HEK293 (cell line): ENCODE data around the gene SAYSD1.

Experiments used
- FEZF1 ChIP-seq: fragments of 450-650 bp; formaldehyde crosslinking; IDR thresholded peaks from 2 replicates; pipeline ENCODE4 v1.5.1; 2016; ENCODE audit warnings: missing biosample characterization, missing genetic modification characterization
- GLIS1 ChIP-seq: fragments of 450-650 bp; formaldehyde crosslinking; IDR thresholded peaks from 2 replicates; pipeline ENCODE4 v1.5.1; 2016; ENCODE audit warnings: missing biosample characterization, missing genetic modification characterization
- KLF9 ChIP-seq: fragments of 450-650 bp; formaldehyde crosslinking; IDR thresholded peaks from 2 replicates; pipeline ENCODE4 v1.5.1; 2016; ENCODE audit warnings: missing biosample characterization, missing genetic modification characterization, low read depth
- SETDB1 ChIP-seq: IDR thresholded peaks from one replicate; pipeline ENCODE4 v1.6.1; 2017; ENCODE audit warnings: mild to moderate bottlenecking, low read length, moderate library complexity, mixed read lengths; ENCODE audit not compliant: insufficient read length
- WT1 ChIP-seq: fragments of 450-650 bp; formaldehyde crosslinking; IDR thresholded peaks from 2 replicates; pipeline ENCODE4 v1.5.1; 2016; ENCODE audit warnings: missing biosample characterization, missing genetic modification characterization
- ZBTB26 ChIP-seq: fragments of 450-650 bp; formaldehyde crosslinking; optimal IDR thresholded peaks from 2 replicates; pipeline ENCODE3; 2016; ENCODE audit warnings: missing biosample characterization, mild to moderate bottlenecking, missing genetic modification characterization
- ZBTB8A ChIP-seq: fragments of 450-650 bp; formaldehyde crosslinking; IDR thresholded peaks from 2 replicates; pipeline ENCODE4 v1.5.1; 2016; ENCODE audit warnings: missing biosample characterization, missing genetic modification characterization
- ZFHX2 ChIP-seq: fragments of 450-650 bp; formaldehyde crosslinking; conservative IDR thresholded peaks from 2 replicates; pipeline ENCODE4 v1.5.1; 2016; ENCODE audit warnings: missing biosample characterization, missing genetic modification characterization
- ZNF10 ChIP-seq: fragments of 450-650 bp; formaldehyde crosslinking; IDR thresholded peaks from 2 replicates; pipeline ENCODE4 v1.5.1; 2017; ENCODE audit warnings: missing biosample characterization, missing genetic modification characterization
- ZNF112 ChIP-seq: fragments of 450-650 bp; formaldehyde crosslinking; IDR thresholded peaks from 2 replicates; pipeline ENCODE4 v1.5.0; 2017; ENCODE audit warnings: missing biosample characterization, missing genetic modification characterization
- ZNF140 ChIP-seq: fragments of 450-650 bp; formaldehyde crosslinking; IDR thresholded peaks from 2 replicates; pipeline ENCODE4 v1.5.1; 2016; ENCODE audit warnings: missing biosample characterization, missing genetic modification characterization
- ZNF146 ChIP-seq: fragments of 450-650 bp; formaldehyde crosslinking; IDR thresholded peaks from 2 replicates; pipeline ENCODE4 v1.5.1; 2016; ENCODE audit warnings: missing biosample characterization, missing genetic modification characterization
- ZNF148 ChIP-seq: fragments of 450-650 bp; formaldehyde crosslinking; IDR thresholded peaks from 2 replicates; pipeline ENCODE4 v1.5.0; 2017; ENCODE audit warnings: missing biosample characterization, missing genetic modification characterization, borderline replicate concordance
- ZNF175 ChIP-seq: fragments of 450-650 bp; formaldehyde crosslinking; IDR thresholded peaks from 2 replicates; pipeline ENCODE4 v1.5.1; 2016; ENCODE audit warnings: missing biosample characterization, missing genetic modification characterization
- ZNF223 ChIP-seq: fragments of 450-650 bp; formaldehyde crosslinking; IDR thresholded peaks from 2 replicates; pipeline ENCODE4 v1.5.1; 2016; ENCODE audit warnings: missing biosample characterization, missing genetic modification characterization
- ZNF24 ChIP-seq: fragments of 450-650 bp; formaldehyde crosslinking; IDR thresholded peaks from 2 replicates; pipeline ENCODE4 v1.5.1; 2016; ENCODE audit warnings: missing biosample characterization, missing genetic modification characterization
- ZNF37A ChIP-seq: fragments of 450-650 bp; IDR thresholded peaks from 2 replicates; pipeline ENCODE4 v1.5.1; 2018; ENCODE audit warnings: missing biosample characterization, missing genetic modification characterization
- ZNF423 ChIP-seq: fragments of 450-650 bp; formaldehyde crosslinking; IDR thresholded peaks from 2 replicates; pipeline ENCODE4 v1.5.1; 2016; ENCODE audit warnings: missing biosample characterization, missing genetic modification characterization
- ZNF514 ChIP-seq: fragments of 450-650 bp; formaldehyde crosslinking; IDR thresholded peaks from 2 replicates; pipeline ENCODE4 v1.5.1; 2016; ENCODE audit warnings: missing biosample characterization, missing genetic modification characterization
- ZNF530 ChIP-seq: fragments of 450-650 bp; formaldehyde crosslinking; IDR thresholded peaks from 2 replicates; pipeline ENCODE4 v1.5.1; 2016; ENCODE audit warnings: low read depth, missing biosample characterization, missing genetic modification characterization
- ZNF548 ChIP-seq: fragments of 450-650 bp; formaldehyde crosslinking; IDR thresholded peaks from 2 replicates; pipeline ENCODE4 v1.5.1; 2016; ENCODE audit warnings: missing biosample characterization, missing genetic modification characterization
- ZNF571 ChIP-seq: fragments of 450-650 bp; formaldehyde crosslinking; IDR thresholded peaks from 2 replicates; pipeline ENCODE4 v1.5.0; 2017; ENCODE audit warnings: missing biosample characterization, missing genetic modification characterization
- ZNF624 ChIP-seq: fragments of 450-650 bp; formaldehyde crosslinking; IDR thresholded peaks from 2 replicates; pipeline ENCODE4 v1.5.1; 2017; ENCODE audit warnings: missing biosample characterization, missing genetic modification characterization
- ZNF654 ChIP-seq: fragments of 450-650 bp; formaldehyde crosslinking; IDR thresholded peaks from 2 replicates; pipeline ENCODE4 v1.5.1; 2016; ENCODE audit warnings: low read depth, missing biosample characterization, missing genetic modification characterization
- ZNF707 ChIP-seq: fragments of 450-650 bp; formaldehyde crosslinking; IDR thresholded peaks from 2 replicates; pipeline ENCODE4 v1.5.1; 2016; ENCODE audit warnings: missing biosample characterization, missing genetic modification characterization
- ZNF747 ChIP-seq: fragments of 450-650 bp; formaldehyde crosslinking; IDR thresholded peaks from 2 replicates; pipeline ENCODE4 v1.5.1; 2016; ENCODE audit warnings: missing biosample characterization, missing genetic modification characterization
- ZNF76 ChIP-seq: fragments of 450-650 bp; formaldehyde crosslinking; IDR thresholded peaks from 2 replicates; pipeline ENCODE4; 2016; ENCODE audit warnings: low read depth, missing biosample characterization, missing genetic modification characterization, borderline replicate concordance
- ZNF837 ChIP-seq: fragments of 450-650 bp; formaldehyde crosslinking; IDR thresholded peaks from 2 replicates; pipeline ENCODE4 v1.5.1; 2016; ENCODE audit warnings: missing biosample characterization, missing genetic modification characterization
- ZSCAN18 ChIP-seq: fragments of 450-650 bp; formaldehyde crosslinking; IDR thresholded peaks from 2 replicates; pipeline ENCODE4 v1.5.1; 2016; ENCODE audit warnings: missing biosample characterization, missing genetic modification characterization
- TF ChIP-seq, protein P1 (sequence below): fragments of 450-650 bp; formaldehyde crosslinking; IDR thresholded peaks from 2 replicates; pipeline ENCODE4 v1.5.1; 2016; ENCODE audit warnings: missing biosample characterization, missing genetic modification characterization, borderline replicate concordance
- TF ChIP-seq, protein P2 (sequence below): fragments of 450-650 bp; formaldehyde crosslinking; IDR thresholded peaks from 2 replicates; pipeline ENCODE4 v1.5.1; 2017; ENCODE audit warnings: missing biosample characterization, missing genetic modification characterization

The SAYSD1 gene

DNA sequence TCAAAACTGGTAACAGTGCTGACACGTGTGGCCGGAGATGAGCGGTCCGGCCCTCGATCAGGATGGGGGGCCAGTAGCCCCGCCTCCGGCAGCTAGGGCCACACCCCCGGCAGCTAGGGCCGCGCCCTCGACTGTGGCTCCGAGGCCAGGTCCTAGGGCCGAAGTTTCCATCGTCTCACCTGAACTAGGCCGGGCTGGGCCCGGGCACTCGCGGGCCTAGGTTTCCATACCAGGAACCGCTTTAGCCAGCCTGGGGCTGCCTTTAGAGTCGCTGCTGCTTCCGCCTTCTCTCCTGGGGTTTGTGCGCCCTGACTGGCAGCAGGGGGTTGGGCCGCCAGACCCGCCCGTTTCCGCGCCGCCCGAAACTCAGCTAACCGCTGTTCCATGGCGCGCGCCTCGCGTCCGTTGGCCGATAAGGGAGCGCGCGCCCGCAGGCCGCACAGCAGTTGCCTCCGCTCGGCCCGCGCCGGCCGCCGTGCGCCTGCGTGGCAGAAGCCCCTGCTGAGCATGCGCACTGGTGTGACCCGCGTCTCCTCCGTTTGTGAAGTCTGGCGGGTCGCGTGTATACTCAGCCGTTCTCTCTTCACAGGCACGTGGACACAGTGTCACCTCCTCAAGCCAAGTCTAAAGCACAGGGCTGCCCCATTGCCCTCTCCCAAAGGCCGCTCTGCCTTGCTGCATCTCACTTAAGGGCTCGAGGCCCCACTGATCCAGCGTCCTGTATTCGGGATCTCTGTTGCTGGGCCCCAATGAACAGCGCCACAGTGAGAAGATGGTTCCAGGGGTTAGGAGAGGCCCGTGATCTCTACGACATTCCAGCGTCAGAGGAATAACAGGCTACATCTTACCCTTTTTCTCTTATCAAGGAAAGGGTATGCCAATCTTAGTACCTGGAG lies at the start of gene SAYSD1 (continued):
- TF ChIP-seq ZNF140 (tag by site-specific recombination) (no peak), ZNF37A (tag by site-specific recombination) (no peak), ZNF175 (tag by site-specific recombination) (no peak), ZNF837 (tag by site-specific recombination) (no peak), ZNF146 (tag by site-specific recombination) (peak; percentile 25; the same call in 1 of the 2 replicates), ZNF624 (tag by site-specific recombination) (no peak), ZNF571 (tag by site-specific recombination) (no peak), ZNF76 (tag by site-specific recombination) (peak; percentile 57; the same call in 1 of the 2 replicates), ZNF423 (peak; percentile 74), SETDB1 (no peak), ZNF747 (tag by site-specific recombination) (no peak), FEZF1 (tag by site-specific recombination) (0 out of 2 replicates have a peak, but pooled peaks have one; percentile 10), ZNF514 (tag by site-specific recombination) (no peak), ZNF548 (no peak), ZNF223 (tag by site-specific recombination) (no peak), ZNF654 (tag by site-specific recombination) (no peak), ZNF530 (tag by site-specific recombination) (no peak), ZBTB26 (tag by site-specific recombination) (peak; percentile 99), GLIS1 (tag by site-specific recombination) (peak; percentile 66), WT1 (tag by site-specific recombination) (peak; percentile 59; the same call in 1 of the 2 replicates), ZNF10 (peak; percentile 65; the same call in 1 of the 2 replicates), ZSCAN18 (tag by site-specific recombination) (no peak), ZNF148 (no peak), ZNF112 (tag by site-specific recombination) (no peak), KLF9 (tag by site-specific recombination) (peak; percentile 98), ZBTB8A (peak; percentile 98), ZNF24 (tag by site-specific recombination) (peak; percentile 90), ZNF707 (no peak), ZFHX2 (tag by site-specific recombination) (no peak)
- TF ChIP-seq, protein P1, sequence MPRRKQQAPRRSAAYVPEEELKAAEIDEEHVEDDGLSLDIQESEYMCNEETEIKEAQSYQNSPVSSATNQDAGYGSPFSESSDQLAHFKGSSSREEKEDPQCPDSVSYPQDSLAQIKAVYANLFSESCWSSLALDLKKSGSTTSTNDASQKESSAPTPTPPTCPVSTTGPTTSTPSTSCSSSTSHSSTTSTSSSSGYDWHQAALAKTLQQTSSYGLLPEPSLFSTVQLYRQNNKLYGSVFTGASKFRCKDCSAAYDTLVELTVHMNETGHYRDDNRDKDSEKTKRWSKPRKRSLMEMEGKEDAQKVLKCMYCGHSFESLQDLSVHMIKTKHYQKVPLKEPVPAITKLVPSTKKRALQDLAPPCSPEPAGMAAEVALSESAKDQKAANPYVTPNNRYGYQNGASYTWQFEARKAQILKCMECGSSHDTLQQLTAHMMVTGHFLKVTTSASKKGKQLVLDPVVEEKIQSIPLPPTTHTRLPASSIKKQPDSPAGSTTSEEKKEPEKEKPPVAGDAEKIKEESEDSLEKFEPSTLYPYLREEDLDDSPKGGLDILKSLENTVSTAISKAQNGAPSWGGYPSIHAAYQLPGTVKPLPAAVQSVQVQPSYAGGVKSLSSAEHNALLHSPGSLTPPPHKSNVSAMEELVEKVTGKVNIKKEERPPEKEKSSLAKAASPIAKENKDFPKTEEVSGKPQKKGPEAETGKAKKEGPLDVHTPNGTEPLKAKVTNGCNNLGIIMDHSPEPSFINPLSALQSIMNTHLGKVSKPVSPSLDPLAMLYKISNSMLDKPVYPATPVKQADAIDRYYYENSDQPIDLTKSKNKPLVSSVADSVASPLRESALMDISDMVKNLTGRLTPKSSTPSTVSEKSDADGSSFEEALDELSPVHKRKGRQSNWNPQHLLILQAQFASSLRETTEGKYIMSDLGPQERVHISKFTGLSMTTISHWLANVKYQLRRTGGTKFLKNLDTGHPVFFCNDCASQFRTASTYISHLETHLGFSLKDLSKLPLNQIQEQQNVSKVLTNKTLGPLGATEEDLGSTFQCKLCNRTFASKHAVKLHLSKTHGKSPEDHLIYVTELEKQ (tag by site-specific recombination), result peak; percentile 73; the same call in 1 of the 2 replicates
- TF ChIP-seq, protein P2, sequence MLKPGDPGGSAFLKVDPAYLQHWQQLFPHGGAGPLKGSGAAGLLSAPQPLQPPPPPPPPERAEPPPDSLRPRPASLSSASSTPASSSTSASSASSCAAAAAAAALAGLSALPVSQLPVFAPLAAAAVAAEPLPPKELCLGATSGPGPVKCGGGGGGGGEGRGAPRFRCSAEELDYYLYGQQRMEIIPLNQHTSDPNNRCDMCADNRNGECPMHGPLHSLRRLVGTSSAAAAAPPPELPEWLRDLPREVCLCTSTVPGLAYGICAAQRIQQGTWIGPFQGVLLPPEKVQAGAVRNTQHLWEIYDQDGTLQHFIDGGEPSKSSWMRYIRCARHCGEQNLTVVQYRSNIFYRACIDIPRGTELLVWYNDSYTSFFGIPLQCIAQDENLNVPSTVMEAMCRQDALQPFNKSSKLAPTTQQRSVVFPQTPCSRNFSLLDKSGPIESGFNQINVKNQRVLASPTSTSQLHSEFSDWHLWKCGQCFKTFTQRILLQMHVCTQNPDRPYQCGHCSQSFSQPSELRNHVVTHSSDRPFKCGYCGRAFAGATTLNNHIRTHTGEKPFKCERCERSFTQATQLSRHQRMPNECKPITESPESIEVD (tag by site-specific recombination), result no peak
